Transverse colon (tissue), 4 donors: Measurements from ENCODE around the gene VEPH1.

Source experiments
- POLR2AphosphoS5 ChIP-seq, 3 donors: sonication (generic); formaldehyde crosslinking; IDR thresholded peaks; one replicate each; pipeline ENCODE4 v1.6.1; 2016; ENCODE audit warnings: antibody characterized with exemption in 3 of 3
- TF ChIP-seq, protein P1 (sequence below), 5 experiments: fragments of 200-600 bp in 3 of 5; fragments of 450-650 bp in 2 of 5; sonication (generic) in 3 of 5; IDR thresholded peaks; 1 replicate in 2 of 5; 2 replicates in 3 of 5; pipeline ENCODE4 v1.5.1; 2016 to 2017; ENCODE audit warnings: antibody characterized with exemption in 5 of 5, inconsistent platforms in 3 of 5, mild to moderate bottlenecking in 2 of 5, moderate library complexity in 1 of 5

DNA sequence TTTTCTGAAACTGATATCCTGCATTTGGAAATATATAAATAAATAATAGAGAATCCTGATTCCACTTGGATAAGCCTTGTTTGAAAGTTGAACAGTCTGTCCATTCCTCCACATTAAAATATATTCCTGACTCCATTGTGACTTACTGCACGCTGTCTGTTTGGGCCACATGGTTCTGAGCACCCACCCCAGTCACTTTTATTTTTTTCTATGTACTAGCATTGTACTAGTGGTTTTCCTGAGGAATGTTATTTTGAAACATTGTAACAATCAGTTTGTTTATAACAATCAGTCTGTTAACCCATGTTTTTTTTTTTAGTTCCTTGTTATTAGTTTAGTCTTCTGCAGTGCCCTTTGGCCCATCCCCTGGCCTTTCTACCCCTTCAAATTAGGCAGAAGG, 255.8 kb downstream of the VEPH1 start:
- TF ChIP-seq, protein P1, sequence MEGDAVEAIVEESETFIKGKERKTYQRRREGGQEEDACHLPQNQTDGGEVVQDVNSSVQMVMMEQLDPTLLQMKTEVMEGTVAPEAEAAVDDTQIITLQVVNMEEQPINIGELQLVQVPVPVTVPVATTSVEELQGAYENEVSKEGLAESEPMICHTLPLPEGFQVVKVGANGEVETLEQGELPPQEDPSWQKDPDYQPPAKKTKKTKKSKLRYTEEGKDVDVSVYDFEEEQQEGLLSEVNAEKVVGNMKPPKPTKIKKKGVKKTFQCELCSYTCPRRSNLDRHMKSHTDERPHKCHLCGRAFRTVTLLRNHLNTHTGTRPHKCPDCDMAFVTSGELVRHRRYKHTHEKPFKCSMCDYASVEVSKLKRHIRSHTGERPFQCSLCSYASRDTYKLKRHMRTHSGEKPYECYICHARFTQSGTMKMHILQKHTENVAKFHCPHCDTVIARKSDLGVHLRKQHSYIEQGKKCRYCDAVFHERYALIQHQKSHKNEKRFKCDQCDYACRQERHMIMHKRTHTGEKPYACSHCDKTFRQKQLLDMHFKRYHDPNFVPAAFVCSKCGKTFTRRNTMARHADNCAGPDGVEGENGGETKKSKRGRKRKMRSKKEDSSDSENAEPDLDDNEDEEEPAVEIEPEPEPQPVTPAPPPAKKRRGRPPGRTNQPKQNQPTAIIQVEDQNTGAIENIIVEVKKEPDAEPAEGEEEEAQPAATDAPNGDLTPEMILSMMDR (IDR thresholded peaks at IDR 0.05): no peak
- no peak for TF ChIP-seq POLR2AphosphoS5 (IDR thresholded peaks at IDR 0.05)
